ENCODE data around the gene FALEC.

The FALEC gene

GRCh38 chr1:150515328-150516049 is at the start of gene FALEC:
FALEC (plus strand) TSS chr1:150515752.
- peak; percentile 67 to 89 (median 82) for DNase-seq (ENCODE audit: low read depth in 4 of 4, low spot score in 1 of 4)

- DNase-seq (ENCODE audit: low read depth in 4 of 4, low spot score in 1 of 4), result no peak
These were observed 48.6 kb upstream of the FALEC start for GRCh38 chr1:150466964-150467363.

GRCh38 chr1:150469291-150469690 is 46.3 kb upstream of the FALEC start:
- no peak for DNase-seq (ENCODE audit: low read depth in 4 of 4, low spot score in 1 of 4)

GRCh38 chr1:150472601-150473200 is 42.9 kb upstream of the FALEC start:
- no peak for DNase-seq (ENCODE audit: low read depth in 4 of 4, low spot score in 1 of 4)

DNA sequence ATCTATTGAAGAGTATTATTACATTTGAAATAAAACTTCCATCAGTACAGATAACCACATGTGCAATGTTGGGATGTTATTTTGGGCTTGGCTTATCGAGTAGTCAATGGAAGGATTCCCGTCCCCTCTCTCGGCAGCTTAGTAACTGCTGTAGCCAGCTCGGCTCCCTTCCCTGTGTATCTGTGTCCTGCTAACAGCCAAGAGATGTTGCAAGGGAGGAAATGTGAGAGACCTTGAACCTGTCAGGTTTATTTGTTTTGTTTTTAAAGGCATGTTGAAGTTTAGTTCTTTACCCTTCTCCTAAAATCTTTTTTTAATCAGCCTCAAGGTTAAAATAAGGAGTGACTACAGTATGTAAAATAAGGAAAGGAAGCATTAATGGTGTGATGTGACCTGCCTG is 41.9 kb upstream of the FALEC start:
- no peak for DNase-seq (ENCODE audit: low read depth in 4 of 4, low spot score in 1 of 4)

DNA sequence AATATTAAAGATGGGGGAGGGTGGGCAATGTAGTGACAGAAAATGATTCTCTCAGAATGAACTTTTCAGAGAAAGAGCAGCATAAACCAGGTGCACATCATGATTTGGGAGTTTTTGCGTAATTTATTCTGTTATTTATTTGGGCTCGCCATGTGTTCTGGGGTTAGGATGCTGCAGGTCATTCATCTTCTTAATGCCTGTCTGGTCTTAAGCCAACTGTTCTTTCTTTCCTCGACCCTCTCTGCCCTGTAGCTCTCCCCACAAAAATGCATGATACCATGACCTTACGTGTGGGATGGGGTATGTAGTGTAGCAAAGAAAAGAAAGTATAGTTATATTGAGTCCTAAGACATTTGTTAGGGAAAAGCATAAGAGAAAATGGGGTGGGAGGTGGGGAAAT is 40.7 kb upstream of the FALEC start:
- no peak for DNase-seq (ENCODE audit: low read depth in 4 of 4, low spot score in 1 of 4)

- DNase-seq (ENCODE audit: low read depth in 4 of 4, low spot score in 1 of 4), result no peak
These were observed 38.8 kb upstream of the FALEC start for GRCh38 chr1:150476754-150477153.

GRCh38 chr1:150477320-150477719 is 38.2 kb upstream of the FALEC start:
- DNase-seq (ENCODE audit: low read depth in 4 of 4, low spot score in 1 of 4), result no peak

DNA sequence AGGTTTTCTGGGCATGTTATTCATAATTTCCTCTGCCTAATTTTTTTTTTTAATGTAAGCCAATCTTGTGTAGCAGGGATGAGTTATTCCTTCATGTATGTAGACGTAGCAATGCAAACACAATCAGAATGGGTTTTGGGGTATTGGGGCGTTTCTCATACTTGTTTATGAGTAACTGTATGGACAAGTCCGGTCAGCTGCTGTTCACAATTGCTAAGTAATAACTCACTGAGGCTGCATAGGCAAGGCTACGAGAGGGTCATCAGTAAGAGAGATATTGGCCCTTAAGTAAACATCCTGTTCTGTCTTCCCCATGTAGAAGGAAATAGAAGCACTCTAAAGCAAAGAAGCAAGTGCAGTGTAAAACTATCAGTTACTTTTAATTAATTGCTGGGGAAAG is 37.8 kb upstream of the FALEC start:
- DNase-seq (ENCODE audit: low read depth in 4 of 4, low spot score in 1 of 4), result no peak

- DNase-seq (ENCODE audit: low read depth in 4 of 4, low spot score in 1 of 4), result no peak
These were observed 36.2 kb upstream of the FALEC start for GRCh38 chr1:150479370-150479769.

DNA sequence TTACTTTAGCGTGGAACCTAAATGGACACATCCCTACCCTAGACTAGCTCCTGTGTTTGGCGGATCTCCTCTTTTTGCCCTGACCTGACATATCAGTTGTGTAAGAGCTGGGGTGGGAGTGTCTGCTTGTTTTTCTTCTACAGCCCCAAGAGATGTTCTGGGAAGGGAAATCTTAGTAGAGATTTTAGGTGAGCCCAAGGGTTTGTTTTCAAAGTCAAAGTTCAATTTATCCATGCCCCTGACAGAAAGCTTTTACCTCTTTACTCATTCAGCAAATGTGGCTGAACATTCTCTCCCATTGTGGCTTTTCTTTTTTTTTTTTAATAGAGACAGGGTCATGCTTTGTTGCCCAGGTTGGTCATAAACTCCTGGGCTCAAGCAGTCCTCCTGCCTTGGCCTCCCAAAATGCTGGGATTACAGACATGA is 35.6 kb upstream of the FALEC start:
- DNase-seq (ENCODE audit: low read depth in 4 of 4, low spot score in 1 of 4), result no peak

GRCh38 chr1:150484431-150484830 is 31.1 kb upstream of the FALEC start:
- no peak for DNase-seq (ENCODE audit: low read depth in 4 of 4, low spot score in 1 of 4)

DNA sequence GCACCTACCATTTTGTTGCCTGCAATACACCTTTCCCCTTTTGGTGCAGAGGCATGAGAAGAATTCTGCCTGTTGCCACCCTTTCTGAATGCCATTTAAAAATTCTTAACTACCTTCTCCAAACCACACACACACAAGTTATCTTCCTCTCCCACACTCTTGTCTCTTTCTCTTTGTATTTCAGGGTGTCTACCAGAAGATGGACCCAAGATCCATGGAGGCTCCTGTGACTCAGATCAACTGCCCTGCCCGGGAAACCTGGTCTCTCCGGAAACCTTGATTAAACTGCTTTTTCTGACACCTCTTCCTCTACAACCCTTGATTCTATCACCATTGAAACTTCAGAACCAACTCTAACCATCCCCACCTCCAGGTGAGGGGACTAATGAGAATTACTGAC is 30.7 kb upstream of the FALEC start:
- DNase-seq (ENCODE audit: low read depth in 4 of 4, low spot score in 1 of 4), result no peak

GRCh38 chr1:150486966-150487762 is 28.4 kb upstream of the FALEC start, which contains the start of gene TARS2:
TARS2 (plus strand) TSS chr1:150487419; CDS start chr1:150487451, 32 bp downstream.
- peak; percentile 83 to 95 (median 90) for DNase-seq (ENCODE audit: low read depth in 4 of 4, low spot score in 1 of 4)

- DNase-seq (ENCODE audit: low read depth in 4 of 4, low spot score in 1 of 4), result no peak
These were observed 27.8 kb upstream of the FALEC start for GRCh38 chr1:150487763-150488115.

- no peak for DNase-seq (ENCODE audit: low read depth in 4 of 4, low spot score in 1 of 4)
These were observed 22.4 kb upstream of the FALEC start for GRCh38 chr1:150493175-150493574.

DNA sequence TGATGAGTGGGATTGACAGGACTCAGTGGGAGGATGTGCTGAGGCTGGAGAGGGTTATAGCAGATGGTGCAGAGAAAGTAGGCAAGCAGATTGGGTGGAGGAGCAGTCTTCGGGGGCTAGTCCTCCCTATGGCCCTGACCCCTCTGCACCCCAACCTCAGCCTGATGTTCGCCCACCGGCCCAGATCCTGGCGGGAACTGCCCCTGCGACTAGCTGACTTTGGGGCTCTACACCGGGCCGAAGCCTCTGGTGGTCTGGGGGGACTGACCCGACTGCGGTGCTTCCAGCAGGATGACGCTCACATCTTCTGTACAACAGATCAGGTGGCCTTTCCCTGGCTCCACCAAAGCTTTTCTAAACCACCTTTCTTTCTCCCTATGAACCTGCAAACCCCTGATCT is 17.2 kb upstream of the FALEC start:
- no peak for DNase-seq (ENCODE audit: low read depth in 4 of 4, low spot score in 1 of 4)

DNA sequence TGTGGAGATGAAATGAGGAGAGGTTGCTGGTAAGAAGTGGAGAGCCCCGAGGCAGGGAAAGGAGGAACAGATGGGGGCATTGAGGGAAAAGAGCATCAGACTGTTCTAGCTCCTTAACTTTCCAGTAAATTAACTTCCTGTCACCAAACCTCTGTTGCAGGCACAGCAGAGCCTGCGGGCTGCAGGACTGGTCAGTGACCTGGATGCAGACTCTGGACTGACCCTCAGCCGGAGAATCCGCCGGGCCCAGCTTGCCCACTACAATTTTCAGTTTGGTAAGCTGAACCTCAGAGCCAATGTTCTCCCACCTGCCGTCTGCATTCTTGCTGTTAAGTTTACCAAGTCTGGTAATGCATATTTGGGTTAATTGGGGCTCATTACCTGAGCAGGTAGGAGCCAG is 10.1 kb upstream of the FALEC start:
- DNase-seq (ENCODE audit: low read depth in 4 of 4, low spot score in 1 of 4), result no peak

- DNase-seq (ENCODE audit: low read depth in 4 of 4, low spot score in 1 of 4), result no peak
These were observed 7.4 kb upstream of the FALEC start, which contains the start of gene ECM1 for GRCh38 chr1:150507912-150508864. ECM1 (plus strand) TSS chr1:150508109; CDS start chr1:150508210, 101 bp downstream.

DNA sequence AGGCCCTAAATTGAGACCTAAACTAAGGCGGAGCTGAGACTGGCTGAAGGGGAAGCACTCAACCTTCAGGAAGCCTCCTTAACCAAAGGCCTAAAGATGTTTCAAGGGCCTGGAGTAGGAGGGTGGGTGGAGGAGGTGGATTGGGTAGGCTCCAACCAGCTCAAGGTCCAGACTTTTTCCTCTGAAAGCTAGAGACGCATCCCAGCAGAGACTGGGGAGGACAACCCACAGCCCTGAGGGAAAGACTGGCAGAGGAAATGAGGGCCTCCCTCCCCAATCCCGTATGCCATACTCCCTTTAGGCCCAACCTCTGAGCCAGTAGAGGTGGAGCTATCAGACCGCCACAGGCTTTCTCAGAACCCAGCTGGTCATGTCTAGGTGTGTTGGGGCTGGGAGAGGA is 6.6 kb upstream of the FALEC start:
- no peak for DNase-seq (ENCODE audit: low read depth in 4 of 4, low spot score in 1 of 4)

- no peak for DNase-seq (ENCODE audit: low read depth in 4 of 4, low spot score in 1 of 4)
These were observed 4.0 kb upstream of the FALEC start for GRCh38 chr1:150511551-150511950.
